Astrocyte of the spinal cord (primary cell): ENCODE data around the gene CD2AP.
A peak's percentile ranks its signal among the peaks of the same experiment; 100 is the strongest.

Experiments used
- DNase-seq: peaks from one replicate; pipeline ENCODE4 v3.0.0; 2011; ENCODE audit warnings: low read depth, low spot score
- H3K4me3 ChIP-seq: 2 replicates; pipeline ENCODE4 v1.5.1; 2011; ENCODE audit warnings: low read depth, mild to moderate bottlenecking, low read length, moderate library complexity
- in situ Hi-C: cut with HindIII; loops from 2 replicates; pipeline ENCODE4 v1.10.0; 2017; ENCODE audit warnings: low sequenced_read_pairs
- TF ChIP-seq, protein P1 (sequence below): IDR thresholded peaks from 2 replicates; pipeline ENCODE4 v1.5.1; 2012; ENCODE audit warnings: low read depth, mild to moderate bottlenecking, low read length, inconsistent platforms

Gene CD2AP

DNA sequence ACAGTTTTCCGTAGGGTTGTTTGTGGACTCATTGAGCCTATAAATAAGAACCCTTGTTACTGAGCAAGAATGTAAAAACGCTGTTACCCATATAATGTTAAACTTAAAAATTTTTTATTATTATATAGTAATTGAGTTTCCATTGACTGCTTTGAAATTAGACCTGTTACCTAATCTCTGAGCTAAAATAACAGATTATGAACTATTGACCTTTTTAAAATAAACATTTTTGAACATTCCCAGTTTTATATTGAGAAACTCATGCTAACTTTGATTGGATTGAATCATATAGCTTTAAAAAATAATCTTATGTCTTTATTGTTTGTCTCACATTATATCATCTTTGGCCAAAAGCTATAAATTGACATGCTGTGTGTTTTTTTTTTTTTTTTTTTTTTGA lies 95.5 kb downstream of the CD2AP start:
- in situ Hi-C loops: no loop called here
- DNase-seq: no peak
- no peak overlapping the region for H3K4me3 ChIP-seq
- TF ChIP-seq, protein P1, sequence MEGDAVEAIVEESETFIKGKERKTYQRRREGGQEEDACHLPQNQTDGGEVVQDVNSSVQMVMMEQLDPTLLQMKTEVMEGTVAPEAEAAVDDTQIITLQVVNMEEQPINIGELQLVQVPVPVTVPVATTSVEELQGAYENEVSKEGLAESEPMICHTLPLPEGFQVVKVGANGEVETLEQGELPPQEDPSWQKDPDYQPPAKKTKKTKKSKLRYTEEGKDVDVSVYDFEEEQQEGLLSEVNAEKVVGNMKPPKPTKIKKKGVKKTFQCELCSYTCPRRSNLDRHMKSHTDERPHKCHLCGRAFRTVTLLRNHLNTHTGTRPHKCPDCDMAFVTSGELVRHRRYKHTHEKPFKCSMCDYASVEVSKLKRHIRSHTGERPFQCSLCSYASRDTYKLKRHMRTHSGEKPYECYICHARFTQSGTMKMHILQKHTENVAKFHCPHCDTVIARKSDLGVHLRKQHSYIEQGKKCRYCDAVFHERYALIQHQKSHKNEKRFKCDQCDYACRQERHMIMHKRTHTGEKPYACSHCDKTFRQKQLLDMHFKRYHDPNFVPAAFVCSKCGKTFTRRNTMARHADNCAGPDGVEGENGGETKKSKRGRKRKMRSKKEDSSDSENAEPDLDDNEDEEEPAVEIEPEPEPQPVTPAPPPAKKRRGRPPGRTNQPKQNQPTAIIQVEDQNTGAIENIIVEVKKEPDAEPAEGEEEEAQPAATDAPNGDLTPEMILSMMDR: no peak

DNA sequence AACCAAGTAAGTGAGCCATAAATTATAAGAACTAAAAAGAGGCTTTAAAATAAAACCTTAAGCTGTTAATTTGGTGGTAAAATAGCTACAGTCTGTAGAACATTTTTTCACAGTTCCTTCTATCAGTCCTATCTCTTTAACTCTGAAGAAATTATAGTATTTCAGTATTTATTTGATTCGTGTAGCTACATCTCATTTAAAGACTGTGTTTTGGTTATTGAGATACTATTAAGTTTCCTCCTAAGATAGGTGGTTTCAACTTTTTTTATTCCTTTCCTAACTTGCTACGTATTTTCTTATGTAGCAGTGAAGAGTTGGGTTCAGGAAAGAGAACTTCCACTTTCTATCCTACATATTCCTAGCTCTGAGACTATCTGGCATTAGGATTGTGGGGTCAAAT lies 97.2 kb downstream of the CD2AP start:
- no peak for DNase-seq
- TF ChIP-seq, protein P1: no peak
- no peak overlapping the region for H3K4me3 ChIP-seq
- in situ Hi-C loops: no loop called here

DNA sequence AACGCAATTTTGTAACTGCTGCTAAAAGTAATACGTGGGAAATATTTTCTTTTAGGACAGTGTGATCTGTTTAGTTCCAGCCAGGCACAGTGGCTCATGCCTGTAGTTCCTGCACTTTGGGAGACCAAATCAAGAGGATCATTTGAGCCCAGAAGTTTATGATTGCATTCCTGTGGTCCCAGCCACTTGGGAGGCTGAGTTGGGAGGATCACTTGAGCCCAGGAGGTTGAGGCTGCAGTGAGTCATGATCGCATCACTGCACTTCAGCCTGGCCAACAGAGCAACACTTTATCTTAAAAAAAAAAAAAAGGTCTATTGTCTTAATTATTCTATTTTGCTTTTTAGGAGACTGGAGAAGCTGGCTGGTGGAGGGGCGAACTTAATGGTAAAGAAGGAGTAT lies 101.5 kb downstream of the CD2AP start:
- no peak overlapping the region for H3K4me3 ChIP-seq
- TF ChIP-seq, protein P1: no peak
- in situ Hi-C loops: no loop called here
- no peak for DNase-seq

DNA sequence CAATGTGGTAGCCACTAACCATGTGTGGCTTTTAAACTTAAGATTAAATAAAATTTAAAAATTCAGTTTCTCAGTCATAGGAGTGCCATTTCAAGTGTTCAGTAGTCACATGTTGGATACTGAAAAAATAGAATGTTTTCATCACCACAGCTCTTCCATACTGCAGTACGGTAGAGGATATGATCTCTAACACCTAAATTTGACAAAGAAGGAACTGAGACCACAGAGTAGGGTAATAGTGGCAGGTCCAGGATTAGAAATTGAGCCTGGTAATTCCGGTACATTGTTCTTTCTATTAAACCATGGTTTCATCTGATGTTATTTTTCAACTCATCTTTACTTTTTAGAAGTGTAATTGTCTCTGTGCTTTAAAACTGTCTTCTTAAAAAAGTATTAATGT lies 104.0 kb downstream of the CD2AP start:
- TF ChIP-seq, protein P1: no peak
- no peak overlapping the region for H3K4me3 ChIP-seq
- in situ Hi-C loops: no loop called here
- no peak for DNase-seq

DNA sequence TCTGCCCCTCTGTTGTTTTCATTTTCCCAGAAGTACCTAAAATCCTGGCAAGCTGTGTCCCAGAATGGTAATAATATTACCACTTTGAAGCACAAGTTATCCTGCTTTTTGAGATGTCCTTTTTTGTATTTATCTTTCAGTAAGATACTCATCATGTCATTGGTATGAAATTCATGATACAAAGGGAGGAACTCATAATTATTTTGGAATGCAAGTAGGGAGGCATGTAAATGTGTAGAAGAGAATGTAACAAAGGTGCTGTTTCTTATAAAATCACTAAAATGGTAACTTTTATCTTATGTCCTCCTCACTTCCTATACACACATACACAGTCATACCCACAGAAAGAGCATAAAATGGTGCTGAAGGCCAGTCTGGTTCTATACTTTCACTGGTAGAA lies 109.9 kb downstream of the CD2AP start:
- in situ Hi-C loops: no loop called here
- DNase-seq: peak; percentile 2
- TF ChIP-seq, protein P1: no peak
- no peak overlapping the region for H3K4me3 ChIP-seq

DNA sequence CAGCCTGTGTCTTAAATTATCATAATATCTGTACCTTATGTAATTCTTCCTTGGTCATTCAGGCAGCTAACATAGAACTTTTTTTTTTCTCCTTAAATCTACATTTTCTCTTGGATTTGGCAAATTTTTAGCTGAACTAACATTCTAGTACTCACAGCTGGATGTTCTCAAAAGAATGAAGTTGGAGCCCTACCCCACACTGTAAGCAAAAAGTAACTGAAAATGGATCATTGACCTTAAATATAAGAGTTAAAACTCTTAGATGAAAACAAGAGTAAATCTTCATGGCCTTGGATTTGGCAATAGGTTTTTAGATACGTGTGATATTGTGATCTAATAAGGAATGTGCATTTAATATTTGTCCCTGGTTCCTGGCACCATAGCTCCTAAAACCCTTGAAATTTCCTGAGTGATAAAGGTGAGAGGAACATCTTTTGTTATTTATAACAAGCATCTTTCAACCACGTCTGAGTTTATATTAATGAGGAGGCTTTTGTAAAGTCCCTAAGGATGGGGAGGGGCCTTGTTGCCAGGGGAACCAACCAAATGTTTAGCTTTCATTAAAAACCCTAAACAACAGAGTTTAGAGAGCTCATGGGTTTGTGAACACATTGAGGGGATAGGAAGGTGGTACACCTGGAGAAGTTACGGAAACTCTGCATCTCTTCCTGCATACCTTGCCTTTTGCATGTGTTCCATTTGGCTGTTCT lies 114.7 kb downstream of the CD2AP start:
- TF ChIP-seq, protein P1: no peak
- H3K4me3 ChIP-seq: no peak overlapping the region
- in situ Hi-C loops: no loop called here
- DNase-seq: no peak
